ENCODE results near the gene SLCO2B1.

The SLCO2B1 gene

GRCh38 chr11:75248924-75249256, 98.0 kb downstream of the SLCO2B1 start:
- no peak for DNase-seq (ENCODE audit: low read depth)

DNA sequence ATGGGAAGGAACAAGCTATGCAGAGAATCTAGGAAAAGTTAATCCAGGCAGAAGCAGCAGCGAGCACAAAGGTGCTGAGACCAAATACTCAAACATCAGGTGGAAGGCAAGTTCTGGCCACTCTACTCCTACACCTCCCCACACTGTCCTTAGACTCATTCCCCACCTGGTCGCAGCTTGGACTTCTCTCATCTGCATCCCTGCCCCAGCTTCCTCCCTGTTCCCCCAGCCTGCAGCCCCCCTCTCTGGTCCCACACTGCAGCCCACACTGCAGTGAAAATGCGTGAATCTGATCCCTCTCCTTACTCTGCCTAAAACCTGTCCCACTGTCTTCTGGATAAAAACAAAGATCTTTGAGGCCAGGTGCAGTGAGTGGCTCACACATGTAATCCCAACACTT, 98.8 kb downstream of the SLCO2B1 start:
- DNase-seq (ENCODE audit: low read depth), result no peak

- DNase-seq (ENCODE audit: low read depth), result no peak
Measured at GRCh38 chr11:75254326-75254725, 103.4 kb downstream of the SLCO2B1 start.
